Heart left ventricle (tissue), 16 donors: ENCODE data around the gene FAM83C. TPM values are rescaled to one million over a fixed set of nuclear protein-coding genes. Genes with fewer than 3 reads are reported as not detected.

Experiments
- ATAC-seq, 4 donors: fragments of 200-7000 bp; cut with Tn5 transposase; one replicate each; pipeline ENCODE4 v1.9.1; 2020 to 2022; ENCODE audit warnings: moderate library complexity in 4 of 4, mild to moderate bottlenecking in 3 of 4, moderate number of reproducible peaks in 1 of 4
- DNase-seq, 5 donors: peaks; one replicate each; pipeline ENCODE4 v3.0.0-alpha.2; 2020
- H3K27ac ChIP-seq, 12 donors: fragments of 200-600 bp; sonication (generic) in 4 of 12; one replicate each; pipeline versions ENCODE4 v1.5.0 to v1.8.0; 2016 to 2022; ENCODE audit warnings: mild to moderate bottlenecking in 2 of 12
- H3K27me3 ChIP-seq, 9 donors: fragments of 200-600 bp; sonication (generic) in 2 of 9; one replicate each; pipeline versions ENCODE4 v1.5.1 to v1.8.0; 2016 to 2022; ENCODE audit warnings: mild to moderate bottlenecking in 3 of 9
- H3K36me3 ChIP-seq, 9 donors: fragments of 200-600 bp; sonication (generic) in 2 of 9; one replicate each; pipeline versions ENCODE4 v1.5.0 to v1.8.0; 2018 to 2022; ENCODE audit warnings: mild to moderate bottlenecking in 2 of 9
- H3K4me1 ChIP-seq, 12 donors: fragments of 200-600 bp; sonication (generic) in 4 of 12; one replicate each; pipeline versions ENCODE4 v1.5.0 to v1.8.0; 2016 to 2022; ENCODE audit warnings: mild to moderate bottlenecking in 3 of 12
- H3K4me3 ChIP-seq, 12 donors: fragments of 200-600 bp; sonication (generic) in 4 of 12; one replicate each; pipeline versions ENCODE4 v1.5.0 to v1.8.0; 2017 to 2022; ENCODE audit warnings: mild to moderate bottlenecking in 9 of 12, moderate library complexity in 4 of 12
- H3K9me3 ChIP-seq, 12 donors: fragments of 200-600 bp; sonication (generic) in 4 of 12; one replicate each; pipeline versions ENCODE4 v1.5.0 to v1.8.0; 2016 to 2022; ENCODE audit warnings: mild to moderate bottlenecking in 1 of 12
- POLR2A ChIP-seq, 2 donors: fragments of 450-650 bp; IDR thresholded peaks; one replicate each; pipeline ENCODE4 v1.6.1; 2017; ENCODE audit warnings: antibody characterized with exemption in 2 of 2, mild to moderate bottlenecking in 2 of 2, moderate library complexity in 2 of 2
- WGBS, 4 donors: extraction: QIAGEN DNeasy Blood & Tissue Kit in 2 of 4; methylation state at CpG; one replicate each; pipeline versions ENCODE4 v1.1.5 to v1.1.7; 2013 to 2018; 5-methylcytosine and 5-hydroxymethylcytosine counted together
- intact Hi-C, 10 donors: fragments of 100-400 bp; cut with DNase I; formaldehyde crosslinking; loops; one replicate each; pipeline versions ENCODE4 v1.11.1 to v1.14.2; 2022
- polyA plus RNA-seq, 2 donors: library from polyadenylated mRNA; stranded (reverse); fragments of 200-250 nt; gene quantifications; one replicate each; pipeline ENCODE4 v1.2.3, GENCODE V29; 2013
- total RNA-seq, 9 donors: library from RNA; depleted of rRNA in 2 of 9; stranded (reverse); fragments of >200 nt in 2 of 9; fragmentation: NEBNext Ultra II Directional in 3 of 9; extraction: Animal tissue kit (Norgen Biotek cat#: 25700) in 3 of 9; gene quantifications; one replicate each; pipeline versions ENCODE4 v1.1.0 to v1.2.4, GENCODE V29; 2016 to 2023
- TF ChIP-seq, protein P1 (sequence below), 12 donors: fragments of 200-600 bp; sonication (generic) in 4 of 12; IDR thresholded peaks; one replicate each; pipeline versions ENCODE4 v1.5.0 to v1.8.0; 2018 to 2022; ENCODE audit warnings: antibody characterized with exemption in 12 of 12, mild to moderate bottlenecking in 5 of 12
- donor health status: ischemic (EF 13 %, LVEDD 7.1; RV severe dilation, severe dysfunction).
- donor health status: healthy with polysubstance abuse.
- donor health status: DM: no; HTN: yes; CAD: no.
- donor health status: DM: no; HTN: no; CAD: no.
- donor health status: ischemic (EF 25% LVEDD 6.9; RV normal size, moderate dysfunction).
- donor health status: ischemic (EF 25% LVEDD 5.7; RV mildly dilated, moderate dysfunction).
- donor health status: healthy.
- donor health status: DM: yes; HTN: yes; CAD: no.
- donor health status: ischemic (EF 35%, LVEDD 5.7; RV mildly dilated, moderate dysfunction).
- donor health status: nonischemic (EF 11% LVEDD 7.7; RV severe dilation, severe dysfunction).
- donor health status: DM: yes; HTN: yes; CAD: no.
- donor health status: PGD.
- donor health status: ischemic (EF 29% LVEDD 5.4; RV normal size, mild dysfunction).
- donor health status: nonischemic (EF 23%, LVEDD 6.1; RV moderate dilation, normal function).

FAM83C gene
- total and polyA plus RNA-seq, 11 donors, result not detected

DNA sequence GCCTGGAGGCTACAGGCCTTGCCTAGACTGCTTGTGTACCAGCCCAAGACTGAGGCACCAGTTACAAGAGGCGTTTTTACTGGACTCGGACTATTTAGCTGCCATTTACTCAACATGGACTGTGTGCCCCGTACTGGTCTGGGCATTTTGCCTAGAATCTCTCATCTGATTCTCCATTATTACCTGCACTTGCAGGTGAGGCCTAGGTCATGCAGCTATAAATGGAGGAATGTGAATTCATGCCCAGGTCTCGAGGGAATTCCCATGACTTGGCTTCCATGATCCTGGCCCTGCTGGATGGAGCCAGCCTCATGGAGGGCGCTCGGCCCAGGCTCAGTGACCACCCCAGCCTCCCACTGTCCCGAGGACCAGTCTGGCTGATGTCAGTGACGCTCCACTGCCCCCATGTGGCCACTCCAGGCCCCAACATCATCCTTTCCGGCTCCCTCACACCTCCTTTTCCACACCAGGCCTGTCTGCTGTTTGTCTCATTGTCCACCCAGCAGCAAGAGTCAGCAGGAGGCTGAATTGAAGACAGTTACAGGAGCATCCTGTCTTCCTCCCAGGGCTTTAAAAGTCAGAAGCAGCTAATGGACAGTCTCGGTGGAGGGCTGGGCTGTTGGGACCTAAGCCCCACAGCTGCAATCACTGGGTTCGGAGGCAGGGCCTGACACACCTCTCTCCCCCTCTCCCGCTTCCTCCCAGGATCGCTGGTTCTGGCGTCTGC, 23.0 kb downstream of the FAM83C start:
- no peak for TF ChIP-seq POLR2A (IDR thresholded peaks at IDR 0.05)
- TF ChIP-seq, protein P1, sequence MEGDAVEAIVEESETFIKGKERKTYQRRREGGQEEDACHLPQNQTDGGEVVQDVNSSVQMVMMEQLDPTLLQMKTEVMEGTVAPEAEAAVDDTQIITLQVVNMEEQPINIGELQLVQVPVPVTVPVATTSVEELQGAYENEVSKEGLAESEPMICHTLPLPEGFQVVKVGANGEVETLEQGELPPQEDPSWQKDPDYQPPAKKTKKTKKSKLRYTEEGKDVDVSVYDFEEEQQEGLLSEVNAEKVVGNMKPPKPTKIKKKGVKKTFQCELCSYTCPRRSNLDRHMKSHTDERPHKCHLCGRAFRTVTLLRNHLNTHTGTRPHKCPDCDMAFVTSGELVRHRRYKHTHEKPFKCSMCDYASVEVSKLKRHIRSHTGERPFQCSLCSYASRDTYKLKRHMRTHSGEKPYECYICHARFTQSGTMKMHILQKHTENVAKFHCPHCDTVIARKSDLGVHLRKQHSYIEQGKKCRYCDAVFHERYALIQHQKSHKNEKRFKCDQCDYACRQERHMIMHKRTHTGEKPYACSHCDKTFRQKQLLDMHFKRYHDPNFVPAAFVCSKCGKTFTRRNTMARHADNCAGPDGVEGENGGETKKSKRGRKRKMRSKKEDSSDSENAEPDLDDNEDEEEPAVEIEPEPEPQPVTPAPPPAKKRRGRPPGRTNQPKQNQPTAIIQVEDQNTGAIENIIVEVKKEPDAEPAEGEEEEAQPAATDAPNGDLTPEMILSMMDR (IDR thresholded peaks at IDR 0.05), result peak; percentile 54 to 82 (median 68)
- Histone ChIP-seq H3K4me1 (peaks cover 0 to 14% (median 0%) of the 10 kb centered on the region in 12 donors), H3K4me3 (no peak overlapping the region), H3K9me3 (no peaks in the 10 kb centered on the region), H3K27me3 (no peaks in the 10 kb centered on the region), H3K36me3 (peaks cover 0 to 68% (median 29%) of the 10 kb centered on the region in 9 donors), H3K27ac (no peak overlapping the region)
- ATAC-seq (peak; percentile 34 to 72 (median 70)), DNase-seq (peak in 4 of 5 donors; percentile 43 to 66 (median 58))
- intact Hi-C loops, result loop anchor here in 7 of 10 donors (1.0 to 10.0 kb wide), 5 partner anchors 122 to 174 kb away; partner anchors contain the start of genes EDEM2 (in 4 of the 7) and TRPC4AP (in 1 of the 7)
- WGBS, 4 donors, result 53 to 66% (median 61%) methylated on average over 12 to 14 of the region's 14 CpGs

DNA sequence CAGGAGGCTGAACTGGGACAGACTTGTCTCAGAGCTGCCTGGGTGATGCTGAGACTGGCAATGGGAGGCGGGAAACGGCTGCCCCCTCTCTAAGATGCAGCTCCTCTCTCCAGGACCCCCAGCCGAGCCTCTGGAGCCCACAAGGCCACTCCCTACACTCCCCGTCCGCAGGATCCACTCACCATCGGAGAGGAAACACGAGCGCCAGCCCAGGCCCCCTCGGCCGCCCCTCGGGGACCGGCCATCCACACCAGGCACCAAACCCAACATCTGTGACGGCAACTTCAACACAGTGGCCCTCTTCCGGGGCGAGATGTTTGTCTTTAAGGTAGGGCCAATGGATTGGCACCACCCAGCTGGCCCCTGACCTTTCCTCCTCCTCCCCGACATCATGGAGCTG, 25.1 kb downstream of the FAM83C start:
- Histone ChIP-seq H3K4me1 (peaks cover 0 to 16% (median 7%) of the 10 kb centered on the region in 12 donors), H3K27ac (no peak overlapping the region), H3K36me3 (peaks cover 0 to 67% (median 29%) of the 10 kb centered on the region in 9 donors), H3K4me3 (no peak overlapping the region), H3K9me3 (no peaks in the 10 kb centered on the region), H3K27me3 (no peaks in the 10 kb centered on the region)
- intact Hi-C loops, result loop anchor here in 5 of 10 donors (5.0 to 10.0 kb wide), 3 partner anchors 120 to 172 kb away; partner anchors contain the start of genes EDEM2 (in 4 of the 5) and TRPC4AP (in 1 of the 5)
- no peak for ATAC-seq
- TF ChIP-seq, protein P1 (IDR thresholded peaks at IDR 0.05), result no peak
- no peak for TF ChIP-seq POLR2A (IDR thresholded peaks at IDR 0.05)
- DNase-seq, result no peak
- WGBS, 4 donors, result 86 to 94% (median 93%) methylated on average over 15 to 16 of the region's 16 CpGs

DNA sequence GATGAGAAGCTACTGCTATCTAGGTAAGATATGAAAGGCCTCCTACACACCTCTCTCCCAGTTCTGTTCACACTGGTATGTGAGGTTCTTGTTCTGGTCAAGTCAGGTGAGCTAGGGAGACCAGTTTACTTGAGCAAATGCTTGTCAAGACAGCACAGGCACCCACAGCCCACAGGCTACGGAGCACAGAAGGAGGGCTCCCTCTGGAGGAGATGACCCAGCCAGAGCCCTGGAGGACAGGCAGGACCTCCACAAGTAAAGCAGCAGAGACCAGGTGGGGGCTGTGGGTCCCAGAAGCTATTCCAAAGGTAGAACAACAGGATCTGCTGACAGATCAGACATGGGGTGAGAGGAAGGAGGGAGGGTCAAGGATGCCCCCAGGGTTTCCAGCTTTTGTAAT, 27.5 kb downstream of the FAM83C start:
- 74 to 87% (median 76%) methylated on average over 1 of the region's 1 CpG for WGBS, 4 donors
- H3K27me3 ChIP-seq, result no peaks in the 10 kb centered on the region
- peaks cover 0 to 46% (median 18%) of the 10 kb centered on the region in 9 donors for H3K36me3 ChIP-seq
- DNase-seq, result no peak
- no peak overlapping the region for H3K27ac ChIP-seq
- no peak overlapping the region for H3K4me3 ChIP-seq
- intact Hi-C loops, result loop anchor here in 5 of 10 donors (5.0 to 10.0 kb wide), 3 partner anchors 117 to 170 kb away; partner anchors contain the start of genes EDEM2 (in 4 of the 5) and TRPC4AP (in 1 of the 5)
- ATAC-seq, result no peak
- H3K9me3 ChIP-seq, result no peaks in the 10 kb centered on the region
- TF ChIP-seq, protein P1 (IDR thresholded peaks at IDR 0.05), result peak in 2 of 12 donors; percentile 9 to 11
- TF ChIP-seq POLR2A (IDR thresholded peaks at IDR 0.05), result no peak
- H3K4me1 ChIP-seq, result peaks cover 0 to 16% (median 7%) of the 10 kb centered on the region in 12 donors
